GM12873 (cell line): ENCODE measurements around the gene INPP5A.

Experiments
- TF ChIP-seq, protein P1 (sequence below): IDR thresholded peaks from 2 replicates; pipeline ENCODE4 v1.5.1; 2012; ENCODE audit warnings: low read depth, mild to moderate bottlenecking, moderate library complexity, low read length, control low read depth; ENCODE audit not compliant: insufficient read depth; ENCODE audit errors: missing control alignments

Gene INPP5A

DNA sequence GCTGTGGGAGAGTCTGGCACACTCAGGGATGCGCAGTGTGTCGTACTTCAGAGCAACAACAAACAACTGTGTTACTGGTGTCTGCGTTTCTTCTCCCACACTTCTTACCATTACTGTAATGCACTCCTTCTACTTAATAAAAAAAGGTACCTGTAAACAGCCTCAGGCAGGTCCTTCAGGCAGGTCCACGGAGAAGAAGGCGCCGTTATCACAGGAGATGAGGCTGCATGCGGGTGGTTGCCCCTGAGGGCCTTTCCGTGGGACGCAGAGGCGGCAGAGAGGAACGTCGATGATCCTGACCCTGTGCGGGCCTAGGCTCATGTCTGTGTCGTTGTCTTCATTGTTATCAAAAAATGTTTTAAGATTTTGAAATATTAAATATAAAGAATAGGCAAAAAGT is 219.0 kb downstream of the INPP5A start:
- TF ChIP-seq, protein P1, sequence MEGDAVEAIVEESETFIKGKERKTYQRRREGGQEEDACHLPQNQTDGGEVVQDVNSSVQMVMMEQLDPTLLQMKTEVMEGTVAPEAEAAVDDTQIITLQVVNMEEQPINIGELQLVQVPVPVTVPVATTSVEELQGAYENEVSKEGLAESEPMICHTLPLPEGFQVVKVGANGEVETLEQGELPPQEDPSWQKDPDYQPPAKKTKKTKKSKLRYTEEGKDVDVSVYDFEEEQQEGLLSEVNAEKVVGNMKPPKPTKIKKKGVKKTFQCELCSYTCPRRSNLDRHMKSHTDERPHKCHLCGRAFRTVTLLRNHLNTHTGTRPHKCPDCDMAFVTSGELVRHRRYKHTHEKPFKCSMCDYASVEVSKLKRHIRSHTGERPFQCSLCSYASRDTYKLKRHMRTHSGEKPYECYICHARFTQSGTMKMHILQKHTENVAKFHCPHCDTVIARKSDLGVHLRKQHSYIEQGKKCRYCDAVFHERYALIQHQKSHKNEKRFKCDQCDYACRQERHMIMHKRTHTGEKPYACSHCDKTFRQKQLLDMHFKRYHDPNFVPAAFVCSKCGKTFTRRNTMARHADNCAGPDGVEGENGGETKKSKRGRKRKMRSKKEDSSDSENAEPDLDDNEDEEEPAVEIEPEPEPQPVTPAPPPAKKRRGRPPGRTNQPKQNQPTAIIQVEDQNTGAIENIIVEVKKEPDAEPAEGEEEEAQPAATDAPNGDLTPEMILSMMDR = no peak

DNA sequence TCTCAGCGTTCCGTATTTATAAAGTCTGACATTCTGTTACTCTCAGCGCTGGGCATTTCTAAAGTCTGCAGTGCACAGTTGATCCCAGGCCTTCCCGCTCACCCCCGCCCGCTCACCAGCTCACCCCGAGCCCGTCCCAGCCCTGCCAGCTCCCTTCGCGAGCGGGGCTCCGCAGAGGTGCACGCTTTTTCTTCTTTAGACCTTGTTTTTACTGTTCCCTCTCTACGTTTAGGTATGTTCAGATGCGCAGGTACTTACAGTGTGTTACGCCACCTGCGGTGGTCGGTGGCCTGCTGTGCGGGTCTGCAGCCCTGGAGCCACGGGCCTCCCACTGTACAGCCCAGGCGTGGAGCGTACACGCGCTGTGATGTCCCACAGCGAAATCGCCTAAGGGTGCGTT is 219.6 kb downstream of the INPP5A start:
- TF ChIP-seq, protein P1 = no peak

DNA sequence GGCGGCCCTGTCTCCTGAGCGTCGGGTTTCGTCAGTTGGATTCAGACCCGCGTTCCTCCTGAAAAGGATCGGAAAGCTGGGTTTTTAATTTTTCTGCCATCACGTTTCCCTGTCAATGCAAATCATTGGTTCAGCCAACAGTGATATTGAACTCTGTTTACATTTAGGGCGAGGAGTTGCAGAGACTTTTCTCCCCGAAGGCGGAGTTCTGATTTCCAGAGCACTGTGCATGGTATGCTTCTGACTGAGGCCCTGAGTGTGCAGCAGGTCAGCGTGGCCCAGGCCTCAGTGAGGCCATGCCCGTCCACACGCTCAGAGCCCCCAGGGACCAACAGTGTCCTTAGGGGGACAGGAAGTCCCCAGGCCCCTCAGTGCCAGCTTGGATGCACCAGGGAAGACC is 221.3 kb downstream of the INPP5A start:
- TF ChIP-seq, protein P1 = no peak

DNA sequence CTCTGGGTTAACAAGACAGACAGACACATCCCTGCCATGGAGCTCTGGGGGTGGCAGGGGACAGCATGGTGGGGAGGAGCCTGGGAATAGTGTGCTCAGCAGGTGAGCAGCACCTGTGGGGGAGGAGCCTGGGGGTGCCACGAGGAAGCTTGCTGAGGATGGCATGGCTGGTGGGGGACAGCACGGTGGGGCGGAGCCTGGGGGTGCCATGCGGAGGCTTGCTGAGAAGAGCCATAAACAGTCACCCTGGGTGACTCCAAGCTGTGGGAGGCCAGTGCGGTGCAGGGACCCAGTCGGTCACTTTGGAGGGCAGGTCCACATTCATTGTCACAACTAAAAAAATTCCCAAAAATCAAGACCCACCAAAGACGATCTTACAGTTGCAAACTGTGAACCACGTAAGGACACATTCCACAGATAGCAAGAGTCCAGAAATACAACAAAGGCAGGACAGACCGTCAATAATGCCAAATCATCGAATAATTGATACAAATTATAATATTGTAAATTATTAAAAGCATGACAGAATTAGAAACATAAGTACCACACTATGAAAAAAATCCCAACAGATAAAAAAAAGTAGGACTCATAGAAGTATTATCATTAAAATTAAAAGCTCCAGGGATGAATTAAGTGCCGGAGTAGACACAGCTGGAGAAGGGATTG is 223.9 kb downstream of the INPP5A start:
- TF ChIP-seq, protein P1 = no peak

DNA sequence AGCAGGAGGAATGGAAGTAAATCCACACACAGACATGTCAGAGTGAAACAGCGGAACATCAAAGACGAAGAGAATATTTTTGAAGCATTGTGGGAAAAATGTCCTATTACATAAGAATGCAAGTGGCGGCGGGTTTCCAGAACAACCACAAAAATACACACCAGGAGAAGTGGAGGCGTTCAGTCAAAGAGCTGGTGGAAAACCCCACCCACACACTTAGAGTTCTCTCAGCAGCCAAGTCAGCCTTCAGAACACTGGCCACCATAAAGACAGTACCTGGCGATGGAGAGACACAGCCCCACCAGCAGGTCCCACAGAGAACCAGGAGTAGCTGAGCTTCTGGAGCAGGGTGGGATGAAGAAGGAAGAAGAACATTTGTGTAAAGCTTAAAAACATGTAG is 224.7 kb downstream of the INPP5A start:
- TF ChIP-seq, protein P1 = no peak

DNA sequence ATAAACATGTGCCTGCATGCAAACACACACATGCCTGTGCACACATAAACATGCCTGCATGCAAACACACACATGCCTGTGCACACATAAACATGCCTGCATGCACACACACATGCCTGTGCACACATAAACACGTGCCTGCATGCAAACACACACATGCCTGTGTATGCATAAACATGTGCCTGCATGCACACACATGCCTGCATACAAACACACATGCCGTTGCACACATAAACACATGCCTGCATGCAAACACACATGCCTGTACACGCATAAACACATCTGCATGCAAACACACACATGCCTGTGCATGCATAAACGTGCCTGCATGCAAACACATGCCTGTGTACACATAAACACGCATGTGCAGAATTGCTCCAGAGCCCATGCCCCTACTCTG is 226.0 kb downstream of the INPP5A start:
- TF ChIP-seq, protein P1 = no peak

DNA sequence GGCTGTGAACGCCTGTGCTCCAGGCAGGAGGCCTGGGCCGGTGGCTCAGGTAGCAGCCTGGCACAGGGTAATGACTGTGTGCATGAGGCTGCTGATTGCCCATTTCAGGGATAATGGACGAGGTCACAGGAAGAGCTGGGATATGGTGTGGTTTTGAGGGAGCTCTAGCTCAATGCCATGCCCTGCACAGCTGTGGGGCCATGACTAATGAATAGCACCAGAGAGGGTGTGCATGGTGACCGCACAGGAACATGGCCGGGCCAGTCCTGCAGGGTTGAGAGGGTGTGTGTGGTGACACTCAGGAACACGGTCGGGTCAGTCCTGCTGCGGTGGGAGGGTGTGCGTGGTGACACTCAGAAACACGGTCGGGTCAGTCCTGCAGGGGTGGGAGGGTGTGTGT is 226.5 kb downstream of the INPP5A start:
- TF ChIP-seq, protein P1 = no peak
